ENCODE results near the gene RNF6. TPM values are rescaled to one million over a fixed set of nuclear protein-coding genes. Genes with fewer than 3 reads are reported as not detected.

The RNF6 gene
- total RNA-seq, 2 experiments from 2014 or later: 34.2 to 47.6 TPM

- Mint-ChIP-seq H3K36me3 (peaks cover 5% of the 10 kb centered on the region), H3K4me1 (peaks cover 27% of the 10 kb centered on the region), H3K27me3 (no peaks in the 10 kb centered on the region), H3K9me3 (ENCODE audit: low read depth) (no peaks in the 10 kb centered on the region), H3K4me3 (no peak overlapping the region), H3K27ac (no peak overlapping the region)
- CTCF ChIA-PET: interaction anchor here (1.0 to 5.3 kb wide), 4 partner anchors 38 to 514 kb away, joined by 3 to 118 read pairs (median 64); partner anchors contain the start of gene RNF6
- ATAC-seq (no peak), DNase-seq (no peak)
These were observed 38.7 kb downstream of the RNF6 start for GRCh38 chr13:26183416-26183815.

- Mint-ChIP-seq H3K9me3 (ENCODE audit: low read depth) (no peaks in the 10 kb centered on the region), H3K27me3 (no peaks in the 10 kb centered on the region), H3K4me3 (no peak overlapping the region), H3K4me1 (no peaks in the 10 kb centered on the region), H3K36me3 (no peaks in the 10 kb centered on the region), H3K27ac (no peak overlapping the region)
- DNase-seq (no peak), ATAC-seq (no peak)
- CTCF ChIA-PET: no interaction called here
These were observed 42.8 kb downstream of the RNF6 start for GRCh38 chr13:26179344-26179743.

GRCh38 chr13:26168835-26169234, 53.3 kb downstream of the RNF6 start:
- CTCF ChIA-PET: no interaction called here
- Mint-ChIP-seq H3K36me3 (no peaks in the 10 kb centered on the region), H3K4me3 (no peak overlapping the region), H3K4me1 (peaks cover 2% of the 10 kb centered on the region), H3K27ac (no peak overlapping the region), H3K27me3 (peaks cover 3% of the 10 kb centered on the region), H3K9me3 (ENCODE audit: low read depth) (no peaks in the 10 kb centered on the region)
- no peak for DNase-seq
- ATAC-seq: no peak

- Mint-ChIP-seq H3K4me3 (no peak overlapping the region), H3K27ac (no peak overlapping the region), H3K27me3 (peaks cover 3% of the 10 kb centered on the region), H3K4me1 (peaks cover 2% of the 10 kb centered on the region), H3K9me3 (ENCODE audit: low read depth) (no peaks in the 10 kb centered on the region), H3K36me3 (no peaks in the 10 kb centered on the region)
- ATAC-seq: no peak
- no peak for DNase-seq
- CTCF ChIA-PET: no interaction called here
These were observed 53.8 kb downstream of the RNF6 start for GRCh38 chr13:26168237-26168814.

GRCh38 chr13:26163812-26164211, 58.3 kb downstream of the RNF6 start:
- Mint-ChIP-seq H3K4me1 (peaks cover 2% of the 10 kb centered on the region), H3K36me3 (no peaks in the 10 kb centered on the region), H3K27ac (no peak overlapping the region), H3K9me3 (ENCODE audit: low read depth) (no peaks in the 10 kb centered on the region), H3K27me3 (peaks cover 3% of the 10 kb centered on the region), H3K4me3 (no peak overlapping the region)
- CTCF ChIA-PET: no interaction called here
- no peak for DNase-seq
- ATAC-seq: no peak

Other genes starting within 250 kb of the RNF6 start
- under 1 TPM in 1 of 2 experiments, not detected in 1; 0.19 TPM for gene SHISA2, start 170.3 kb downstream of the RNF6 start, total RNA-seq
- 10 to 100 TPM; 15.9 to 18.0 TPM for gene CDK8, start 31.8 kb upstream of the RNF6 start, total RNA-seq

All from activated CD8-positive, alpha-beta memory T cell treated with anti-CD3 and anti-CD28 coated beads, Interleukin-2, amount 10 ng/mL, durations not matched to agents 7 days and 5 days (primary cell).